Calu3 (cell line): Measurements from ENCODE around the gene FADS1. TPM values are rescaled to one million over a fixed set of nuclear protein-coding genes. Genes with fewer than 3 reads are reported as not detected.

Experiments
- BruUV-seq: library from RNA; stranded (reverse); fragments of 400-500 nt; replicated peaks from 2 replicates; lab custom pipeline; 2021; lab: Mats Ljungman, UMichigan
- CTCF ChIA-PET: fragments of 300-600 bp; sonication (Branson Sonifier 250); formaldehyde crosslinking; loops from one replicate; lab custom pipeline; 2022; ENCODE audit warnings: antibody characterized with exemption; lab: Charles Lee
- DNase-seq: peaks from one replicate; pipeline ENCODE4 v3.0.0; 2022
- H3K27ac Mint-ChIP-seq: one replicate; pipeline ENCODE4 v1.8.0; 2022; ENCODE audit warnings: mixed read lengths; ENCODE audit not compliant: unreplicated experiment
- H3K27me3 Mint-ChIP-seq: one replicate; pipeline ENCODE4 v1.8.0; 2022; ENCODE audit warnings: mixed read lengths; ENCODE audit not compliant: unreplicated experiment
- H3K36me3 Mint-ChIP-seq: one replicate; pipeline ENCODE4 v1.8.0; 2022; ENCODE audit warnings: mild to moderate bottlenecking, moderate library complexity, mixed read lengths; ENCODE audit not compliant: insufficient read depth, unreplicated experiment
- H3K4me1 Mint-ChIP-seq: one replicate; pipeline ENCODE4 v1.8.0; 2022; ENCODE audit warnings: mild to moderate bottlenecking, low read depth, mixed read lengths; ENCODE audit not compliant: unreplicated experiment
- H3K4me3 Mint-ChIP-seq: one replicate; pipeline ENCODE4 v1.8.0; 2022; ENCODE audit warnings: mild to moderate bottlenecking, low read depth, moderate library complexity, mixed read lengths; ENCODE audit not compliant: unreplicated experiment
- H3K9me3 Mint-ChIP-seq: one replicate; pipeline ENCODE4 v1.8.0; 2022; ENCODE audit warnings: low read depth, mixed read lengths; ENCODE audit not compliant: unreplicated experiment
- CTCF ChIP-seq: fragments of 200-600 bp; IDR thresholded peaks from one replicate; pipeline ENCODE4 v1.8.0; 2022; ENCODE audit warnings: antibody characterized with exemption; ENCODE audit not compliant: unreplicated experiment
- intact Hi-C: fragments of 100-400 bp; cut with micrococcal nuclease; formaldehyde crosslinking; loops from one replicate; pipeline ENCODE4 v1.10.0; 2022; ENCODE audit not compliant: unreplicated experiment
- total RNA-seq: library from RNA; stranded (reverse); gene quantifications from 2 replicates; pipeline ENCODE4 v1.2.3, GENCODE V29; 2022

Gene FADS1
- total RNA-seq, 1 experiment from 2014 or later = 74.1 TPM

GRCh38 chr11:61838501-61838900 lies 21.7 kb upstream of the FADS1 start:
- intact Hi-C loops = no loop called here

GRCh38 chr11:61837411-61838005 lies 20.7 kb upstream of the FADS1 start:
- H3K4me1 Mint-ChIP-seq = no peaks in the 10 kb centered on the region
- no peak for DNase-seq
- H3K27ac Mint-ChIP-seq = no peak overlapping the region
- no peak for TF ChIP-seq CTCF
- peaks cover 40% of the 10 kb centered on the region for H3K27me3 Mint-ChIP-seq
- H3K36me3 Mint-ChIP-seq = no peaks in the 10 kb centered on the region
- no peak overlapping the region for H3K4me3 Mint-ChIP-seq
- intact Hi-C loops = no loop called here
- CTCF ChIA-PET = no interaction called here
- no peaks in the 10 kb centered on the region for H3K9me3 Mint-ChIP-seq
- BruUV-seq = no TSS peak

More at GRCh38 chr11:61838501-61838900, 21.7 kb upstream of the FADS1 start:
- Mint-ChIP-seq H3K4me1 (no peaks in the 10 kb centered on the region), H3K9me3 (no peaks in the 10 kb centered on the region), H3K36me3 (no peaks in the 10 kb centered on the region), H3K4me3 (no peak overlapping the region), H3K27me3 (peaks cover 35% of the 10 kb centered on the region), H3K27ac (no peak overlapping the region)
- CTCF ChIA-PET = no interaction called here
- no peak for DNase-seq
- BruUV-seq = no TSS peak
- TF ChIP-seq CTCF = no peak

- H3K27ac Mint-ChIP-seq = no peak overlapping the region
- H3K4me1 Mint-ChIP-seq = no peaks in the 10 kb centered on the region
- H3K36me3 Mint-ChIP-seq = no peaks in the 10 kb centered on the region
- DNase-seq = no peak
- no peak for TF ChIP-seq CTCF
- CTCF ChIA-PET = no interaction called here
- peaks cover 52% of the 10 kb centered on the region for H3K27me3 Mint-ChIP-seq
- H3K9me3 Mint-ChIP-seq = no peaks in the 10 kb centered on the region
- BruUV-seq = no TSS peak
- no peak overlapping the region for H3K4me3 Mint-ChIP-seq
- intact Hi-C loops = no loop called here
These were observed 19.4 kb upstream of the FADS1 start for GRCh38 chr11:61836193-61836592.

- Mint-ChIP-seq H3K4me3 (no peak overlapping the region), H3K4me1 (no peaks in the 10 kb centered on the region), H3K27ac (no peak overlapping the region), H3K9me3 (no peaks in the 10 kb centered on the region), H3K36me3 (peaks cover 2% of the 10 kb centered on the region), H3K27me3 (peaks cover 67% of the 10 kb centered on the region)
- intact Hi-C loops = no loop called here
- no TSS peak for BruUV-seq
- DNase-seq = no peak
- CTCF ChIA-PET = interaction anchor here (0.6 to 0.7 kb wide), 2 partner anchors 113 to 137 kb away, joined by 3 to 9 read pairs; no protein-coding TSS in a partner anchor
- no peak for TF ChIP-seq CTCF
These were observed 17.7 kb upstream of the FADS1 start for GRCh38 chr11:61834278-61835048.
